H1 (cell line): ENCODE results near the gene ARHGAP28. TPM values are rescaled to one million over a fixed set of nuclear protein-coding genes. Genes with fewer than 3 reads are reported as not detected.

ENCODE experiments used
- CTCF ChIA-PET: fragments of 300-600 bp; sonication (Branson Sonifier 250); formaldehyde crosslinking; loops from one replicate; lab custom pipeline; 2021; ENCODE audit not compliant: partially characterized antibody; lab: Charles Lee
- POLR2A ChIA-PET: fragments of 300-600 bp; sonication (Branson Sonifier 250); formaldehyde crosslinking; loops from one replicate; lab custom pipeline; 2021; ENCODE audit warnings: inconsistent platforms; ENCODE audit not compliant: partially characterized antibody; lab: Charles Lee
- DNase-seq, 2 experiments: peaks; one replicate each; pipeline versions ENCODE4 v3.0.0 to v3.0.0-alpha.2; 2010 to 2022; ENCODE audit warnings: low spot score in 2 of 2, low read depth in 1 of 2, mixed read lengths in 1 of 2
- FAIRE-seq: peaks from 2 replicates; lab custom pipeline; 2011; peaks lifted over from hg19 to GRCh38; lab: Jason Lieb, UNC
- H2AFZ ChIP-seq: 2 replicates; pipeline ENCODE4 v1.8.1; 2012; ENCODE audit warnings: low read length, inconsistent platforms
- H2AK5ac ChIP-seq: 2 replicates; pipeline ENCODE4 v1.6.1; 2013; ENCODE audit warnings: low read depth, low read length
- H2BK120ac ChIP-seq: replicated peaks from 2 replicates; pipeline ENCODE3; 2013; ENCODE audit warnings: low read depth, low read length, inconsistent platforms
- H2BK12ac ChIP-seq: 2 replicates; pipeline ENCODE4 v1.6.1; 2013; ENCODE audit warnings: low read depth, low read length
- H2BK15ac ChIP-seq: 2 replicates; pipeline ENCODE4 v1.6.1; 2013; ENCODE audit warnings: low read length
- H2BK20ac ChIP-seq: 2 replicates; pipeline ENCODE4 v1.6.1; 2013; ENCODE audit warnings: low read length
- H2BK5ac ChIP-seq: 2 replicates; pipeline ENCODE4 v1.6.1; 2013; ENCODE audit warnings: low read depth, low read length
- H3K14ac ChIP-seq: 2 replicates; pipeline ENCODE4 v1.6.1; 2013; ENCODE audit warnings: inconsistent platforms; ENCODE audit not compliant: insufficient read length
- H3K18ac ChIP-seq: 2 replicates; pipeline ENCODE4 v1.6.1; 2013; ENCODE audit warnings: low read length; ENCODE audit errors: extremely low read depth
- H3K23ac ChIP-seq: 2 replicates; pipeline ENCODE4 v1.6.1; 2013; ENCODE audit warnings: inconsistent platforms; ENCODE audit not compliant: insufficient read length
- H3K23me2 ChIP-seq: 2 replicates; pipeline ENCODE4 v1.6.1; 2013; ENCODE audit warnings: low read depth, low read length
- H3K27ac ChIP-seq: 2 replicates; pipeline ENCODE4 v1.6.1; 2011; ENCODE audit warnings: low read depth, low read length, inconsistent platforms
- H3K27me3 ChIP-seq, 4 experiments: replicated peaks in 1 of 4; 1 replicate in 1 of 4; 2 replicates in 3 of 4; pipeline versions ENCODE4 v1.6.1 to v1.8.1; 2011 to 2013; ENCODE audit warnings: low read length in 3 of 4, mild to moderate bottlenecking in 3 of 4, inconsistent platforms in 2 of 4, mixed read lengths in 2 of 4, moderate library complexity in 1 of 4; ENCODE audit not compliant: control insufficient read depth in 3 of 4, insufficient read depth in 3 of 4; ENCODE audit errors: extremely low read depth in 1 of 4
- H3K36me3 ChIP-seq, 4 experiments: 2 replicates each; pipeline versions ENCODE4 v1.6.1 to v1.8.1; 2011 to 2013; ENCODE audit warnings: mild to moderate bottlenecking in 4 of 4, low read length in 3 of 4, moderate library complexity in 2 of 4, control low read depth in 1 of 4, inconsistent platforms in 1 of 4; ENCODE audit not compliant: insufficient read depth in 4 of 4, control insufficient read depth in 2 of 4
- H3K4ac ChIP-seq: replicated peaks from 2 replicates; pipeline ENCODE3; 2013; ENCODE audit warnings: low read length, low read depth, mixed read lengths, inconsistent platforms; ENCODE audit not compliant: insufficient read length
- H3K4me1 ChIP-seq, 4 experiments: replicated peaks in 1 of 4; 1 replicate in 1 of 4; 2 replicates in 3 of 4; pipeline versions ENCODE4 v1.6.1 to v1.8.1; 2011 to 2013; ENCODE audit warnings: low read length in 3 of 4, inconsistent platforms in 2 of 4, mixed read lengths in 1 of 4; ENCODE audit not compliant: insufficient read depth in 4 of 4, control insufficient read depth in 3 of 4
- H3K4me2 ChIP-seq, 2 experiments: 2 replicates each; pipeline versions ENCODE4 v1.6.1 to v1.8.1; 2011 to 2013; ENCODE audit warnings: low read depth in 2 of 2, low read length in 2 of 2, control low read depth in 1 of 2, inconsistent platforms in 1 of 2, mild to moderate bottlenecking in 1 of 2; ENCODE audit not compliant: insufficient read depth in 1 of 2
- H3K4me3 ChIP-seq, 4 experiments: fragments of 200-600, 300-600 bp in 1 of 4; sonication (generic), shearing (Covaris generic), sonication (Bioruptor Twin) in 1 of 4; 2 replicates each; pipeline versions ENCODE4 v1.5.1 to v1.8.1; 2011 to 2016; ENCODE audit warnings: low read length in 4 of 4, low read depth in 3 of 4, control low read depth in 2 of 4, inconsistent platforms in 2 of 4, mild to moderate bottlenecking in 2 of 4, mixed read lengths in 1 of 4, moderate library complexity in 1 of 4; ENCODE audit not compliant: insufficient read depth in 2 of 4; ENCODE audit errors: extremely low read depth in 1 of 4
- H3K56ac ChIP-seq: replicated peaks from 2 replicates; pipeline ENCODE3; 2013; ENCODE audit warnings: low read depth, mild to moderate bottlenecking, mixed read lengths, low read length, inconsistent platforms; ENCODE audit not compliant: insufficient read length
- H3K79me1 ChIP-seq: 2 replicates; pipeline ENCODE4 v1.6.1; 2013; ENCODE audit warnings: low read depth, low read length, control low read depth
- H3K79me2 ChIP-seq, 2 experiments: 2 replicates each; pipeline versions ENCODE4 v1.6.1 to v1.8.1; 2012 to 2013; ENCODE audit warnings: low read length in 2 of 2, mild to moderate bottlenecking in 2 of 2, inconsistent platforms in 1 of 2; ENCODE audit not compliant: insufficient read depth in 2 of 2, control insufficient read depth in 1 of 2
- H3K9ac ChIP-seq, 4 experiments: replicated peaks in 1 of 4; 1 replicate in 1 of 4; 2 replicates in 3 of 4; pipeline versions ENCODE4 v1.6.1 to v1.8.1; 2011 to 2013; ENCODE audit warnings: low read depth in 3 of 4, low read length in 3 of 4, control low read depth in 2 of 4, mild to moderate bottlenecking in 2 of 4, moderate library complexity in 2 of 4, inconsistent platforms in 1 of 4; ENCODE audit errors: extremely low read depth in 1 of 4
- H3K9me3 ChIP-seq, 2 experiments: 2 replicates each; pipeline versions ENCODE4 v1.6.1 to v1.8.1; 2012 to 2013; ENCODE audit warnings: mild to moderate bottlenecking in 2 of 2, moderate library complexity in 2 of 2, control low read depth in 1 of 2, inconsistent platforms in 1 of 2, low read depth in 1 of 2, low read length in 1 of 2, mixed read lengths in 1 of 2; ENCODE audit not compliant: insufficient read depth in 2 of 2
- H4K20me1 ChIP-seq, 2 experiments: replicated peaks in 1 of 2; 2 replicates each; pipeline versions ENCODE3 to v1.8.1; 2011 to 2013; ENCODE audit warnings: inconsistent platforms in 2 of 2, low read length in 2 of 2, mild to moderate bottlenecking in 1 of 2; ENCODE audit not compliant: insufficient read depth in 2 of 2, control insufficient read depth in 1 of 2
- H4K5ac ChIP-seq: 2 replicates; pipeline ENCODE4 v1.6.1; 2013; ENCODE audit warnings: low read length, low read depth, mixed read lengths, inconsistent platforms; ENCODE audit not compliant: insufficient read length
- H4K8ac ChIP-seq: 2 replicates; pipeline ENCODE4 v1.8.0; 2013; ENCODE audit warnings: mild to moderate bottlenecking, moderate library complexity, low read length, inconsistent platforms; ENCODE audit not compliant: insufficient read depth; ENCODE audit errors: extremely low read depth
- H4K91ac ChIP-seq: replicated peaks from 2 replicates; pipeline ENCODE3; 2013; ENCODE audit warnings: low read length, mixed read lengths, inconsistent platforms; ENCODE audit not compliant: insufficient read length
- CEBPB ChIP-seq: IDR thresholded peaks from 2 replicates; pipeline ENCODE4 v1.6.1; 2012; ENCODE audit warnings: low read depth, low read length
- E2F6 ChIP-seq: IDR thresholded peaks from 2 replicates; pipeline ENCODE4 v1.6.1; 2012; ENCODE audit warnings: inconsistent platforms
- EZH2 ChIP-seq: fragments of 200-600 bp; sonication (generic); IDR thresholded peaks from 2 replicates; pipeline ENCODE4 v1.7.1; 2012; ENCODE audit warnings: low read depth, mild to moderate bottlenecking, moderate library complexity, low read length, inconsistent platforms; ENCODE audit not compliant: severe bottlenecking
- GTF2F1 ChIP-seq: IDR thresholded peaks from 2 replicates; pipeline ENCODE4 v1.6.1; 2012; ENCODE audit warnings: low read depth, low read length, improper control_type of control experiment, borderline replicate concordance
- JUN ChIP-seq: IDR thresholded peaks from 2 replicates; pipeline ENCODE4 v1.6.1; 2011; ENCODE audit warnings: low read depth, mild to moderate bottlenecking, improper control_type of control experiment, low read length
- NANOG ChIP-seq: IDR thresholded peaks from 2 replicates; pipeline ENCODE4 v1.6.1; 2011; ENCODE audit warnings: low read length, low read depth, mild to moderate bottlenecking, inconsistent platforms; ENCODE audit not compliant: insufficient read depth, poor library complexity, severe bottlenecking
- NRF1 ChIP-seq: IDR thresholded peaks from 2 replicates; pipeline ENCODE4 v1.6.1; 2011; ENCODE audit warnings: mild to moderate bottlenecking, low read depth, low read length, improper control_type of control experiment
- RAD21 ChIP-seq, 2 experiments: IDR thresholded peaks in 1 of 2; conservative IDR thresholded peaks in 1 of 2; 2 replicates each; pipeline ENCODE4 v1.6.1; 2011; ENCODE audit warnings: low read depth in 2 of 2, low read length in 2 of 2, improper control_type of control experiment in 1 of 2, inconsistent platforms in 1 of 2, mild to moderate bottlenecking in 1 of 2, moderate library complexity in 1 of 2
- RXRA ChIP-seq: IDR thresholded peaks from 2 replicates; pipeline ENCODE4 v1.6.1; 2011; ENCODE audit warnings: low read depth, mild to moderate bottlenecking, low read length, moderate library complexity; ENCODE audit not compliant: insufficient read depth
- SIX5 ChIP-seq: IDR thresholded peaks from 2 replicates; pipeline ENCODE4 v1.6.1; 2011; ENCODE audit warnings: mild to moderate bottlenecking, low read depth, low read length
- TBP ChIP-seq: IDR thresholded peaks from 2 replicates; pipeline ENCODE4 v1.6.1; 2011; ENCODE audit warnings: low read depth, low read length, improper control_type of control experiment
- WGBS, 2 experiments: shearing (Covaris generic) in 1 of 2; methylation state at CpG; one replicate each; pipeline versions ENCODE4 v1.1.6 to v1.1.7; 2013 to 2015; ENCODE audit warnings: low lambda C conversion rate in 2 of 2, mixed read lengths in 2 of 2, inconsistent platforms in 1 of 2, low coverage in 1 of 2, missing lambda C conversion rate in 1 of 2; ENCODE audit not compliant: insufficient replicate concordance in 2 of 2, insufficient coverage in 1 of 2, insufficient read length in 1 of 2; ENCODE audit errors: extremely low coverage in 1 of 2, missing lambda C conversion rate in 1 of 2; 5-methylcytosine and 5-hydroxymethylcytosine counted together
- polyA plus RNA-seq, 7 experiments: library from polyadenylated mRNA; depleted of rRNA in 3 of 7; stranded (reverse) in 5 of 7; unstranded in 2 of 7; fragments of >200 nt in 5 of 7; fragments of 200-250 nt in 2 of 7; gene quantifications; 1 replicate in 5 of 7; 2 replicates in 1 of 7; 4 replicates in 1 of 7; pipeline versions ENCODE4 v1.2.1 to v1.2.3, GENCODE V29; 2011 to 2013; ENCODE audit warnings: missing spikeins in 2 of 7, mixed read lengths in 2 of 7
- total RNA-seq: library from RNA; stranded (reverse); fragmentation: NEBNext Ultra II Directional; extraction: Animal tissue kit (Norgen Biotek cat#: 25700); gene quantifications from 2 replicates; pipeline ENCODE4 v1.2.1, GENCODE V29; 2021
- TF ChIP-seq, protein P1 (sequence below): IDR thresholded peaks from 2 replicates; pipeline ENCODE4 v1.6.1; 2011; ENCODE audit warnings: low read length, improper control_type of control experiment

The ARHGAP28 gene
- total and polyA plus RNA-seq, 2 of the 8 experiments (the other 6 are each of a cell fraction or from before 2014, with no cell fraction given), result 2.9 to 14.4 TPM

- H3K23me2 ChIP-seq, result no peaks in the 10 kb centered on the region
- H4K91ac ChIP-seq, result no peak overlapping the region
- no peaks in the 10 kb centered on the region for H3K79me2 ChIP-seq
- no peak overlapping the region for H3K9ac ChIP-seq
- H3K36me3 ChIP-seq, result no peaks in the 10 kb centered on the region; a peak in 1 of 8 replicates
- H2BK120ac ChIP-seq, result no peak overlapping the region
- no peak overlapping the region for H3K4me3 ChIP-seq
- H4K20me1 ChIP-seq, result no peaks in the 10 kb centered on the region
- no peak overlapping the region for H2AK5ac ChIP-seq
- no peak overlapping the region for H3K4ac ChIP-seq
- H4K5ac ChIP-seq, result no peak overlapping the region
- no peak for FAIRE-seq
- H4K8ac ChIP-seq, result no peak overlapping the region
- no peak overlapping the region; the same call in 1 of the 2 replicates for H2BK12ac ChIP-seq
- H2BK20ac ChIP-seq, result no peak overlapping the region
- no peaks in the 10 kb centered on the region for H3K9me3 ChIP-seq
- H3K4me1 ChIP-seq, result peaks cover 0 to 3% (median 0%) of the 10 kb centered on the region in 4 experiments; a peak in 2 of 7 replicates
- 95% methylated on average over 4 of the region's 4 CpGs; no CpG with 5 or more reads in 1 of the 2 experiments for WGBS, 2 experiments
- H3K23ac ChIP-seq, result no peak overlapping the region
- H3K56ac ChIP-seq, result no peak overlapping the region
- ChIA-PET POLR2A (no interaction called here), CTCF (interaction anchor here (0.7 to 1.4 kb wide), 3 partner anchors 10 to 127 kb away, joined by 3 read pairs; no protein-coding TSS in a partner anchor)
- no peaks in the 10 kb centered on the region for H3K79me1 ChIP-seq
- no peak overlapping the region for H3K4me2 ChIP-seq
- no peak overlapping the region for H3K14ac ChIP-seq
- H2BK15ac ChIP-seq, result 0 out of 2 replicates have a peak overlapping the region, but pooled peaks have one; percentile 33
- no peak overlapping the region for H3K18ac ChIP-seq
- no peaks in the 10 kb centered on the region for H3K27me3 ChIP-seq
- no peak overlapping the region for H2AFZ ChIP-seq
- DNase-seq, result no peak
- no peak overlapping the region for H3K27ac ChIP-seq
- no peak overlapping the region for H2BK5ac ChIP-seq
- TF ChIP-seq RXRA (no peak), EZH2 (no peak), NANOG (no peak), NRF1 (no peak), TBP (no peak), RAD21 (IDR thresholded peaks at IDR 0.05 in 1 of 2, conservative IDR thresholded peaks at IDR 0.05 in 1 of 2; ENCODE audit: low read depth in 2 of 2, low read length in 2 of 2) (no peak), GTF2F1 (no peak), SIX5 (no peak), E2F6 (no peak), JUN (no peak), CEBPB (no peak)
- TF ChIP-seq, protein P1, sequence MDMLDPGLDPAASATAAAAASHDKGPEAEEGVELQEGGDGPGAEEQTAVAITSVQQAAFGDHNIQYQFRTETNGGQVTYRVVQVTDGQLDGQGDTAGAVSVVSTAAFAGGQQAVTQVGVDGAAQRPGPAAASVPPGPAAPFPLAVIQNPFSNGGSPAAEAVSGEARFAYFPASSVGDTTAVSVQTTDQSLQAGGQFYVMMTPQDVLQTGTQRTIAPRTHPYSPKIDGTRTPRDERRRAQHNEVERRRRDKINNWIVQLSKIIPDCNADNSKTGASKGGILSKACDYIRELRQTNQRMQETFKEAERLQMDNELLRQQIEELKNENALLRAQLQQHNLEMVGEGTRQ, result no peak
Observed at GRCh38 chr18:6757931-6758330, 28.4 kb downstream of the ARHGAP28 start.
